Hypothalamus (tissue), 51 donors: ENCODE results near the gene DET1.
"Not testable (repeated sequence)": the region's sequence is repeated elsewhere in the genome, so short reads cannot be mapped to it uniquely, and the experiment has no call there.

Experiments
- DNase-seq, 51 donors: peaks; one replicate each; lab custom pipeline; 2025; lab: John Stamatoyannopoulos, UW

DET1 gene

DNA sequence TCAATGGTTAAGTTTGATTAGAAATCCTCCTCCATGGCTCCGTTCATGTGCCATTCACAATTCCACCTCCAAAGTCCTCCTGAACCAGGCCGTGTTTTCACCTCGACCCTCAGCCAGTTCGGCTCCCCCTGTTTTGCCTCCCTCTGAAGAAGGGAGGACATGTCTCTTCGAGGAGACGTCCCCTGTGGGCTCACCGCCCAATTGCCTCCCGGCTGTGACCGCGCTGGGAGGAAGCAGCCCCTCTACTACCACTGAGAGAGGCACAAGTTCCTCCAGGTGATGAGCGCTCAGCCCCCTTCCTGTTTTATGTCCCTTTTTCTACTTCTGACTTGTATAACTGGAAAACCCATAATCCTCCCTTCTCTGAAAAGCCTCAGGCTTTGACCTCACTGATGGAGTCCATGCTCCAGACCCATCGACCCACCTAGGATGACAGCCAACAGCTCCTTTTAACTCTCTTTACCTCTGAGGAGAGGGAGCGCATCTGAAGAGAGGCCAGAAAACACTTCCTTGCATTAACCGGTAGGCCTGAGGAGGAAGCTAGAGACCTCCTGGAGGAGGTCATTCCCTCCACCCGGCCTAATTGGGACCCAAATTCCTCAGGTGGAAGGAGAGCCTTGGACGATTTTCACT lies 4.7 kb downstream of the DET1 start:
- DNase-seq: no peak

DNA sequence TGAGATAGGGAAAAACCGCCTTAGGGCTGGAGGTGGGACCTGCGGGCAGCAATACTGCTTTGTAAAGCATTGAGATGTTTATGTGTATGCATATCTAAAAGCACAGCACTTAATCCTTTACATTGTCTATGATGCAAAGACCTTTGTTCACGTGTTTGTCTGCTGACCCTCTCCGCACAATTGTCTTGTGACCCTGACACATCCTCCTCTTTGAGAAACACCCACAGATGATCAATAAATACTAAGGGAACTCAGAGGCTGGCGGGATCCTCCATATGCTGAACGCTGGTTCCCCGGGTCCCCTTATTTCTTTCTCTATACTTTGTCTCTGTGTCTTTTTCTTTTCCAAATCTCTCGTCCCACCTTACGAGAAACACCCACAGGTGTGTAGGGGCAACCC lies 5.4 kb downstream of the DET1 start:
- not testable (repeated sequence) for DNase-seq

DNA sequence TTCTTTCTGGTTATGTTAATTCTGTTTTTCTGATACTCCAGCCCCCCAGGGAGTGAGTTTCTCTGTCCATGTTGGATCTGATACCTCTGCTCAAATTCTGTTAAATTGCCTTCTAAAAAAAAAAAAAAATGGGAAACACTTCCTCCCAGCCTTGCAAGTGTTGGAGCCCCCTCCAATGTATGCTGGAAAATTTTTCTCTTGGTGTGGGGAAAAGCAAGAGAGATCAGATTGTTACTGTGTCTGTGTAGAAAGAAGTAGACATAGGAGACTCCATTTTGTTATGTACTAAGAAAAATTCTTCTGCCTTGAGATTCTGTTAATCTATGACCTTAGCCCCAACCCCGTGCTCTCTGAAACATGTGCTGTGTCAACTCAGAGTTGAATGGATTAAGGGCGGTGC lies 6.1 kb downstream of the DET1 start:
- DNase-seq: not testable (repeated sequence)

DNA sequence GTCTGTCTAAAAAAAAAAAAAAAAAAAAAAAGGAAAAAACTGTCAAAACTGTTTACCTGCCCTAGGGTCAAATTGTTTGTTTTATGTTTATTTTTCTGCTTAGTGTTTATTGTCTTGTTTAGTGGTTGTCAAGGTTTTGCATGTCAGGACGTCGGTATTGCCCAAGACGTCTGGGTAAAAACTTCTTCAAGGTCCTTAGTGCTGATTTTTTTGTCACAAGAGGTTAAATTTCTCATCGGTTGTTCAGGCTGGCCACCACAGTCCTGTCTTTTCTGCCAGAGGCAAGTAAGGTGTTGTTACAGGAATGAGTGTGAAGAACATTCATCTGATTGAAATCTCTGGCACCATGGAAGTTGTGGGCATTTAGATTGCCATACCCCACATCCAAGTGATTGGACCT lies 7.0 kb downstream of the DET1 start:
- no peak for DNase-seq

DNA sequence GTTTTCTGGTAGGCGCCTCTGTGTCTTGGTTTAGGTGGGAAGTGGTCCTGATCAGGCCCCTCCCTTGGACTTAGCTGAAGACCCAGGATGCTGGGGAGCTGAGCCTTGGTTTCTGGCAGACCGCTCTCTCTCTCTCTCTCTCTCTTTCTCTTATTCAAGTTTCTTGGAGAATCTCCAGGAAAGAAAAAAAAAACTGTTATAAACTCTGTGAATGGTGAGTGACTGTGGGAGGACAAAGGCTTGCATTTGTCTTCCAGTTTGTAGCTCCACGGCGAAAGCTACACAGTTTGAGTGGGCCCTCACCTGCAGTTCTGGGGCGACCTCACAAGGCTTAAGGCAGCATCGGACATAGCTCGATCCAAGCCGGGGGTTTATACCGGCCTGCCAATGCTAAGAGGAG lies 7.5 kb downstream of the DET1 start:
- peak in 10 of 51 donors; percentile 3 to 41 (median 9) for DNase-seq

DNA sequence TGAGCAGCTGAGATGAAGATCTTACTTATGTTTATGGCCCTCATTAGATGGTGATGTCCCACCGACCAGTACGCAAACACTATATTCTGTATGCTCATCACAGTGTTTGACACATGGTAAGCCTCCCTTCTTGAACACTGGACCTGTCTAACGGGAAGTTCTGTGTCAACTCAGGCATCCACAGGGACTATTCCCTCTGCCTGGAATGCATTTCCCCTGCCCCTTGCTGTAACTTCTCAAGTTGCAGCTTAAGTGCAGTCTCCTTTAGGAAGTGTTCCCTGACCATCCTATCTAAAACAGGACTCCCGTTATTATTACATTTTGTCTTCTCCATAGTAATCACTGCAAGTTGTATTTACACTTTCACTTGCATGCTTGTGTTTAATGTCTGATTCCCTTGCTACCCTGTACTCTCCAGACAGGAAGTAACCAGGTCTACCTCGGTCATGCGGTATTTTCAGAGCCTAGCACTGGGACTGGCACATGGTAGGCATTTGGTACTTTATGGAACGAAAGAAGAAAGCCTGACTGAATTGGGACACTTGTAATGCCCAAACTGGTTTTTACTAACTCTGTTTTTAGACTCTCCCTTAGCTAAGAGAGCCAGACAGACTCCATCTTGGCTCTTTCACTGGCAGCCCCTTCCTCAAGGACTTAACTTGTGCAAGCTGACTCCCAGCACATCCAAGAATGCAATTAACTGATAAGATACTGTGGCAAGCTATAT lies 8.7 kb downstream of the DET1 start:
- DNase-seq: no peak

DNA sequence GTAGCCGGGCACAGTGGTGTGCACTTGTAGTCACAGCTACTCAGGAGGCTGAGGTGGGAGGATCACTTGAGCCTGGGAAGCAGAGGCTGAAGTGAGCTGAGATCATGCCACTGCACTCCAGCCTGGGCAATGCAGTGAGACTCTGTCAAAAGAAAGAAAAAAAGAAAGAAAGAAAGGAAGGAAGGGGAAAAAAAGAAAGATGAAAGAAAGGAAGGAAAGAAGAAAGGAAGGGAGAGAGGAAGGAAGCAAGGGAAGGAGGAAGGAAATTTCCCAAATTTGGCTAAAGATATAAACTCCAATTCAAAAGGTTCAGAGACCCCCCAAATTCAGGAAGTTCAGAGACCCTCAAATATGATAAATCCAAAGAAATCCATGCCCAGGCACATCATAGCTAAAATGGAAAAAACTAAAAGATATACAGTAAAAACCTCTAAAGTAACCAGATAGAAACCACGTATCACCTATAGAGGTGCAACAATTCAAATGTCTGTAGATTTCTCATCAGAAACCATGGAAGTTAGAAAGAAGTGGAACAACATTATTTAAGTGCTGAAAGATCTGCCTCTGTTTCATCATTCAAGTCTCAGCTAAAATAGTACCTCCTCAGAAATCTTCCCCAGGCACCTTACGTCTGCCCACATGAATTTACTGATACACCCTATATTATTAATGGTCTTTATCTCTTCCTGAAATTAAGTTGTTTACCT lies 10.7 kb downstream of the DET1 start:
- DNase-seq: no peak

DNA sequence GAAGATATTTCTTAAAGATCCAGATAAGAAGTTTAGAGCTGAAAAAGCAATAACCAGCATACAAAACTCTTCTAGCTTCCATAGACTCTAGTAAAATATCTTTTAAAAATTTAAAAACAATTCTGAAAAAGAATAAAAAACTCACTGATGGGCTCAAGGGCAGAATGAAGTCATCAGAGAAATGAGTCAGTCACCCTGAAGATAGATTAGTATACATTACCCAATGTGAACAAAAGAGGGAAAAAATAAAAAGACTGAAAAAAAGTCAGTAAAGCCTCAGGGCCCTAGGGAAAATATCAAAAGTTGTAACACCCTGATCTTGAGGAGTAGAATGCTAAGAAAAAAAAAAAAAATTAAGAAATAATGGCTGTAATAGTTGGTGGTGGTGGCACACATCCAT lies 11.4 kb downstream of the DET1 start:
- no peak for DNase-seq

DNA sequence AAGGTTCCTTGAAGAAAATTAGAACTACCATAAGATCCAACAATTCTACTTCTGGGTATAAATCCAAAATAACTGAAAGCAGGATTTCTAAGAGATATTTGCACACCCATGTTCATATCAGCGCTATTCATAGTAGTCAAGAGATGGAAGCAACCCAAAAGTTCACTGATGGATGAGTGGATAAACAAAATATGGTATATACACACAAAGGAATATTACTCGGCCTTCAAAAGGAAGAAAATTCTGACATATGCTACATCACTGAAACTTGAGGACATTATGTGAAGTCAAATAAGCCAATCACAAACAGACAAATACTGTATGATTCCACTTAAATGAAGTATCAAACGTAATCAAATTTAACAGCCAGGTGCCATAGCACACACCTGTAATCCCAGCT lies 13.1 kb downstream of the DET1 start:
- DNase-seq: no peak

DNA sequence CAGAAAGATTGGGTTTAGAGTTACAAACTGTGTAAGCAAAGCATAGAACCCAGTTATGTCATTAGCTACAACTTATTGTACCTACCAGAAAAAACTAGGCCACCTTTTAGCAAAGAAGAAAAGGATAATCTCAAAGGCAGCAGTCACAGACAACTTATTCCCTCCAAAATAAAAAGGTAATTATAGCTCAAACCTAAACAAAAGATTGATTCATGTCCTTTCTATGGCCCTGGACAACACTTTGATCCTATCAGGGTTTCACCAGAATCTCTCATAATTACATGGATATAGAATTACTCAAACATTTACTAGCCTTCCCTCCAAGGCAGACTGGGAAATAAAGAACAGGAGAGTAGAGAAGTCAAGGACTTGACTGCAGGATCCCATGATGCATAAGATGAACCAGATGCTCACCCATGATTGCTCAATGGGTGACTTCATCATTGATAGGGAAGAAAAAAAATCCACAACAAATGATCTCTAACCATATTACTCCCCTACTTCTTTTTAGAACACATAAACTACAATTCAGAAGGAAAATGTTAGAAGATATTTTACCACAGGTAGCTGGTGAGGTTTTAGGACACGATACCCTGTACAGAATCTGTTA lies 17.4 kb downstream of the DET1 start:
- DNase-seq: no peak

DNA sequence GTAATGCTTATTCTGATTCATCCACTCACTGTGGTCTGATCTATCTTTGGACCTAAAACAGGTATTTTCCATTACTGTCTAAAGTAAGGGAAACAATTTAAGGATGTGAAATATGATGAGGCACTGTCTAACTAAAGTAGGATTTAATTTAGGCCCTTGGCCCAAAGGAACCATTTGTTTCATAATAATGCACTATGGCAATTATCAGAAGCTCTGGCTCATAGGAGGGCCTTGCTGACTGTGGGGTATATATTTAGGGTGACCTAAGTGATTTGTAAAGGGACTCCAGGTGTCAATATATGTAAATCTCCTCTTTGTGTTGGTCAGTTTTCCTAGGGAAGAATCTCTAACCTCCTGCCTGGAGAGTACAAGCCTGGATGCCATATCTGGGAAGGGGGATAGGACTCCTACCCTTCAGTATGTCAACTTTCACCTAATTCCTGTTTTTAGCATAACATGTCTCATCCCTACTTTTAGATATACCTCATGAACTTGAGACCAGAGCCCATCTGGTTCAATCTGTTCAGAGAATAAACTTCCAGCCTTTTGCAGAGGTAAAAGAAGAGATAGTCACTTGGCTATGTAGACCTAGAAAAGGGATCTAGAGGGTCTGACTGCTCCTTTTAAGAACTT lies 20.1 kb downstream of the DET1 start:
- DNase-seq: no peak

DNA sequence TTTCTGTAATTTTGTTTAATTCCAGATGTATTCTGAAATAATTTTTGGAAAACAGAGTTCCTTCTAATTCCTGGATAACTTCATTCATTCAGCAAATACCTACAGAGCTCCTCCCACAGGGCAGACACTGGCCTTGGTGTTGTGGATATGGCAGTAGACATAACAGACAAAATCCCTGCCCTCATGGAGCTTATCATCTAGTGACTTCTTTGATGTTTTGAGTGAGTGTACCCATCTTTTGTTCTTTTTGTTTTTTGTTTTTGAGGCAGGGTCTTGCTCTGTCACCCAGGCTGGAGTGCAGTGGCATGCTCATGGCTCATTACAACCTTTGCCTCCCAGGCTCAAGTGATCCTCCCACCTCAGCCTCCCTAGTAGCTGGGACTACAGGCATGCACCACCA lies 21.1 kb downstream of the DET1 start:
- no peak for DNase-seq

DNA sequence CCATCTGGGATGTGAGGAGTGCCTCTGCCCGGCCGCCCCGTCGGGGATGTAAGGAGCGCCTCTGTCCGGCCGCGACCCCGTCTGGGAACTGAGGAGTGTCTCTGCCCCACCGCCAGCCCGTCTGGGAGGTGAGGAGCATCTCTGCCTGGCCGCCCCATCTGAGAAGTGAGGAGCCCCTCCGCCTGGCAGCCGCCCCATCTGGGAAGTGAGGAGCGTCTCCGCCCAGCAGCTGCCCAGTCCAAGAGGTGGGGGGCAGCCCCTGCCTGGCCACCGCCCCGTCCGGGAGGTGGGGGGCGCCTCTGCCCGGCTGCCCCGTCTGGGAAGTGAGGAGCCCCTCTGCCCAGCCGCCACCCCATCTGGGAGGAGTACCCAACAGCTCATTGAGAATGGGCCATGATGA lies 22.4 kb downstream of the DET1 start:
- not testable (repeated sequence) for DNase-seq

DNA sequence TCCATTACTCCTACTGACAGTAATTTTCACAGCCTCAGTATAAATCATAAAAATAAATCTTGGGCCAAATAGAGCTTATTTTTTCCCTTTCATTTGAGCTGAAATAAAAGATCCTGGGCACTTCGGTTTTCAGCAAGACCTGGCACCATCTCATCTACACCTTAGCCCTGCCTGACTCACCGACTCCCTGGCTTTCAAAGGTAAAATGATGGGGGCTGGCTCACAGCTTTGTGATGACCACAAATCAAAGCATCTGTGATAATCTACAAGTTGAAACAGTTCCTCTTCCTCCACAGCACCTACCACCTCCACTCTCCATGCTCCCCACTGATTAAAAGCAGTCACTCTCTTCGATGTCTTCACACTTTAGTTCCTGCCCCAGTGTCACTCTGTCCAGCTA lies 27.6 kb downstream of the DET1 start:
- no peak for DNase-seq

DNA sequence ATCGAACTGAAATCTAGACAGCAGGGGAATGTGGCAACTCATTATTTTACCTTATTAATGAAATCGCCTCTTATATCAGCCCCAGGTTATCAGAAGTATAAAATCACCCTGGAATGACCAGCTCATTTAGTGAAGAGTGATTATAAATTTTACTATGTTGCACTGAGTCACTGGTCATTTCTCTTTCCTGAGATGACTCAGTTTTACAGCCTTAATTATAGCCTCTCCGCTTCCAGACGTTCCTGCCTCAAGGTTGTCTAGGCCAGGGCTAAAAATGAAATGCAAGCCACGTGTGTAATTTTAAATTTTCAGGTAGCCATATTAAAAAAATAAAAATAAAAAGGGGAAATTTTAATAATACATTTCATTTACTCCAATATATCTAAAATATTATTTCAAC lies 33.3 kb downstream of the DET1 start:
- no peak for DNase-seq

DNA sequence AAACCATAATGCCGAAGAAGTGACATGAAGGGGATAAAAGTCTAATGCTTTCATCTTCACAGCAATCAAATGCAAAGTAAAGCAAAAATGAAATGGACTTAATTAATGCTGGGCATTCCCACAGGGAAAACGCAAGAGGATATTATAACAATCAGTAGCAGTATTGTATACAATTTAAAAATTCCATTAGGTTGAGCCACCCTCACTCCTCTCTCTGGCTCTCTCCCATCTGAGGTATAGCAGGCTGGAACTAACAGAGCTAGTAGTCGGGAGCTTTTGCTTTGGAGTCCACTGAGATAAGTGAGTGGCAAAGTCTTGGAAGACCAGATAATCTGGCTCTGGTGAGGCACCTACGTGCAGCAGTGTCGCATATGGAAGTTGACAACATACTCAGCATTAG lies 33.9 kb downstream of the DET1 start:
- no peak for DNase-seq

DNA sequence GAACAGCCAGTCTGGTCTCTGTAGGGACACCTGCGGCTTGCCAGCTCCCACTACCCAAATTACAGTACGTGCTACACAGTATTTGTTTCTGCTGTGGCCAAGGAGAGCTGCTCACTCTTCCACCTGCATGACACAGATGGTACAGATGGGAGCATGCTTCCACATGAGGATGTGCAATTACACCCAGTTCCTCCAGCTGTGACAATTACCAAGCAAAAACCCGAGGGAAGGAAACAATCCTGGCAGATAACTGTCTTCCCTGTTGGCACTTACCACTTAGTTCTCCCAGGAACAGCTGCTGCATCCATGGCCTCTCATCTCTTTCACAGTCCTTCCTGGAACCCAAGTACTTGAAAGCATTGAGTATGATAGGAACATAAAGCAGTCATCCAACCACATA lies 34.4 kb downstream of the DET1 start:
- DNase-seq: no peak

DNA sequence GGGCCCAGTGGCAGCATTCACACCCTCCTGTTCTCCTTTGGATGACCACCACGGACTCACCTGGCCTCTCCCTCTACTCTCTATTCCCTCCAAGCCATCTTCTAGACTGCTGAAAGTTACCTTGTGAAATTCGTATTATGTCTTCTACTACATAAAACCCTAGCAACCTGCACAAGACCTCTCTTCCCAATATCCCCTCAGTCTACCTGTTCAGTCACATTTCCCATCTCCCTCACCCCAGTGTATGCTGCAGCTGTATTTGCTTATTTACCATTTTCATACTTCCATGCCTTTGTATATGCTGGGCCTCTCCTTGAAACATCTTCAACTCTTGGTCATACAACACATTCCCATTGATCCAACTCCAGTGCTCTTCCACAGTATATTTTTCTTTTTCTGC lies 35.3 kb downstream of the DET1 start:
- no peak for DNase-seq

DNA sequence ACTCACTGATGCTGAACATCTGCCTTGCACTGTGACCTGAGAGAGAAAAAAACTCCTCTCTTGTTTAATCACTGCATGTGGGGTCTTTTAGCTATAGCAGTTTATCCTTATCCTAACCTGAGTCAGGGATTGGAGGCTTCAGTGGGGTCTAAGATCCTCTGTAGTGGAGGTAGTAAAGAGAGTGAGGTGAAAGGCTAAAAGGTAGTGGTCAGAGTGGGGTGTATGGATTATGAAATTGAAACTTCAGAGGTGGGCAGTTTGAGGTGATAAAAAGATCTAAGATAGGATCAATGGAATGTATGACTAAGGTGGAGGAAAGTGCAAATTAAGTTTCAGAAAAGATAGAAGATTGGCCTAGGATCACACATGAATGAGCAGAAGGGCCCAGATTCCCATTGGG lies 36.5 kb downstream of the DET1 start:
- DNase-seq: no peak

DNA sequence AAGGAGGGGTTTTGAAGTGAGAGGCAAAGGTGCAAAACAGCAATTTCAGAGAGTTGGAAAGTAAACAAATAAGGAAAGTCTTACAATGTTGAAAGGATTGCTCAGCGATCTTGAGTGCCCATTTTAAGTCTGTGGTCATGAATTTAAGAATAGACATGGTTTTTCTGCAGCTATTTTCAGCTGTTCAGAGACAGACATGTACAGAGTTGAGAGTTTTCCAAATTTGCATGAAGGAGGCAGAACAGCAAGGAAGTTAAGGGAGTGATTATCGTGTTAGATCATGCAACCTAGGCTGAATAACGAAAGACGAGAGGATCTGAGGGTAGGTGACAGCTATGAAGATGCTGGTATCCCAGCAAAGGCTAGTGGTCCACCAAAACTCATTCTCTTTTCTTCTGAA lies 37.2 kb downstream of the DET1 start:
- DNase-seq: no peak

DNA sequence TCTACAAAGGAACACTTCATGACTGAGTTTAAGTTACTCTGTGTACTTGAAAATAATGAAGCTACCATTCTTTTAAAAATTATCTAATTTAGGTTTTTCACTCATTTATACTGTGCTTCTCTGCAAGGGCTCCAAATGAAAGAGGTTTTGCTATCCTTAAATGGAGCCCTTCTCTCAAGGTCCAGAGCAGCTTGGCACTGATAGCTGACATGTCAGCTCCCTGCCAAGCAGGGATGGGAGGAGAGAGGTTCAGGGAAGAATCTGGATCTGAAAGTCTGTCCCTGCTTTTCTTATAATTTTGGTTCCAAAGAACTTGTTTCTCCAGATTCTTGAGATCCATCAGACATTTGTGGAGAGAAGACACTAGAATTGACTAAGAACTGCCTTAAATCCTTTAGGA lies 39.9 kb downstream of the DET1 start:
- no peak for DNase-seq
